HepG2 (cell line): Measurements from ENCODE around the gene TRPV2. TPM values are rescaled to one million over a fixed set of nuclear protein-coding genes. Genes with fewer than 3 reads are reported as not detected.
A peak's percentile ranks its signal among the peaks of the same experiment; 100 is the strongest.

Experiments used
- AKNA ChIP-seq: sonication (generic); formaldehyde crosslinking; IDR thresholded peaks from 2 replicates; pipeline ENCODE4 v1.4.0; 2020; ENCODE audit warnings: missing genetic modification reagents, borderline replicate concordance
- HNRNPH1 ChIP-seq: fragments of 200-400 bp; formaldehyde crosslinking; optimal IDR thresholded peaks from 2 replicates; pipeline ENCODE3; 2017; ENCODE audit warnings: mild to moderate bottlenecking, low read depth, low read length
- KIAA2018 ChIP-seq: sonication (generic); formaldehyde crosslinking; IDR thresholded peaks from 2 replicates; pipeline ENCODE4 v1.5.0; 2020; ENCODE audit warnings: mild to moderate bottlenecking, missing genetic modification reagents, borderline replicate concordance
- POGZ ChIP-seq: sonication (generic); formaldehyde crosslinking; IDR thresholded peaks from 2 replicates; pipeline ENCODE4 v1.4.0; 2020; ENCODE audit warnings: mild to moderate bottlenecking, missing genetic modification reagents
- POLR2AphosphoS5 ChIP-seq: IDR thresholded peaks from 2 replicates; pipeline ENCODE4 v1.6.1; 2012; ENCODE audit warnings: low read depth, low read length
- SIX1 ChIP-seq: sonication (generic); formaldehyde crosslinking; IDR thresholded peaks from 2 replicates; pipeline ENCODE4 v1.4.0; 2020; ENCODE audit warnings: missing genetic modification reagents, borderline replicate concordance
- ZBTB14 ChIP-seq: sonication (generic); formaldehyde crosslinking; IDR thresholded peaks from 2 replicates; pipeline ENCODE4 v1.4.0; 2020; ENCODE audit warnings: missing genetic modification reagents
- ZNF512 ChIP-seq: sonication (generic); formaldehyde crosslinking; IDR thresholded peaks from 2 replicates; pipeline ENCODE4 v1.4.0; 2020; ENCODE audit warnings: mild to moderate bottlenecking, missing genetic modification reagents
- ZNF691 ChIP-seq: sonication (generic); formaldehyde crosslinking; IDR thresholded peaks from 2 replicates; pipeline ENCODE4 v1.4.0; 2020; ENCODE audit warnings: missing genetic modification reagents, low read depth, mild to moderate bottlenecking, borderline replicate concordance
- polyA plus RNA-seq, 8 experiments: library from polyadenylated mRNA; depleted of rRNA in 3 of 8; stranded (reverse) in 7 of 8; unstranded in 1 of 8; fragments of >200 nt; fragmentation: Illumina TruSeq in 4 of 8; extraction: Trizol in 4 of 8; gene quantifications; 2 replicates each; pipeline versions ENCODE4 v1.2.1 to v1.2.3, GENCODE V29; 2011 to 2016; ENCODE audit warnings: low read depth in 4 of 8, missing spikeins in 1 of 8, mixed read lengths in 1 of 8; ENCODE audit not compliant: insufficient read depth in 1 of 8
- total RNA-seq, 5 experiments: library from RNA; depleted of rRNA; stranded (reverse); fragments of >200 nt; fragmentation: Illumina TruSeq; extraction: Trizol; gene quantifications; 2 replicates each; pipeline ENCODE4 v1.2.3, GENCODE V29; 2016; ENCODE audit warnings: low read depth in 1 of 5

Gene TRPV2
- total and polyA plus RNA-seq, 2 of the 13 experiments (the other 11 are each of a cell fraction or from before 2014, with no cell fraction given): 13.6 to 21.3 TPM

GRCh38 chr17:16425698-16426659 is 10.6 kb downstream of the TRPV2 start (continued):
- TF ChIP-seq AKNA (no peak), ZBTB14 (no peak), POGZ (peak; percentile 31; the same call in 1 of the 2 replicates), HNRNPH1 (no peak), KIAA2018 (CRISPR knock-in tag) (no peak), ZNF691 (CRISPR knock-in tag) (no peak), POLR2AphosphoS5 (no peak), SIX1 (peak; percentile 13; the same call in 1 of the 2 replicates), ZNF512 (CRISPR knock-in tag) (no peak)
